MM.1S (cell line): ENCODE data around the gene SLC29A3.

Experiments used
- CTCF ChIP-seq: fragments of 300-600 bp; sonication (generic); IDR thresholded peaks from 2 replicates; pipeline ENCODE4 v1.5.1; 2016; ENCODE audit warnings: antibody characterized with exemption, low read length, mixed read lengths
- EZH2 ChIP-seq: fragments of 300-600 bp; sonication (generic); optimal IDR thresholded peaks from 2 replicates; pipeline ENCODE3; 2017; ENCODE audit warnings: low read depth, mild to moderate bottlenecking, antibody characterized with exemption, low read length, mixed read lengths
- EZH2phosphoT487 ChIP-seq: fragments of 300-600 bp; sonication (generic); IDR thresholded peaks from 2 replicates; pipeline ENCODE4 v1.6.1; 2018; ENCODE audit warnings: antibody characterized with exemption, low read length

GRCh38 chr10:71390921-71391690 lies 72.0 kb downstream of the SLC29A3 start:
- TF ChIP-seq EZH2 = no peak
- no peak for TF ChIP-seq CTCF
- TF ChIP-seq EZH2phosphoT487 = no peak
